Measurements from ENCODE around the gene RAPGEF4. TPM values are rescaled to one million over a fixed set of nuclear protein-coding genes. Genes with fewer than 3 reads are reported as not detected.
A peak's percentile ranks its signal among the peaks of the same experiment; 100 is the strongest.

RAPGEF4 gene
- total and polyA plus RNA-seq, 2 of the 13 experiments (the other 11 are each of a cell fraction or from before 2014, with no cell fraction given) = 0.78 to 0.91 TPM

GRCh38 chr2:173075781-173076580 lies 340.3 kb downstream of the RAPGEF4 start, which contains the start of gene MAP3K20 (continued):
- TF ChIP-seq ZBTB44 (CRISPR knock-in tag; IDR thresholded peaks at IDR 0.05) (no peak), ZNF644 (CRISPR knock-in tag; IDR thresholded peaks at IDR 0.05; ENCODE audit: low read depth) (no peak), ERF (CRISPR knock-in tag; IDR thresholded peaks at IDR 0.05) (no peak; the same call in 1 of the 2 replicates), TRIM22 (IDR thresholded peaks at IDR 0.05) (no peak), FOXA1 (IDR thresholded peaks at IDR 0.05) (no peak), FOXA1 (CRISPR knock-in tag; IDR thresholded peaks at IDR 0.05) (no peak), PRDM4 (CRISPR knock-in tag; IDR thresholded peaks at IDR 0.05; ENCODE audit: borderline replicate concordance) (no peak), POLR2A (IDR thresholded peaks at IDR 0.05; ENCODE audit: insufficient read depth in 1 of 2, low read depth in 2 of 2, low read length in 2 of 2) (peak; percentile 30 to 62; a peak in 3 of 4 replicates), YY1 (IDR thresholded peaks at IDR 0.05; ENCODE audit: insufficient read depth, insufficient replicate concordance, low read depth, low read length) (peak; percentile 60), MTA1 (CRISPR knock-in tag; IDR thresholded peaks at IDR 0.05; ENCODE audit: borderline replicate concordance) (peak; percentile 70; the same call in 1 of the 2 replicates), ZNF850 (CRISPR knock-in tag; conservative IDR thresholded peaks at IDR 0.05) (no peak), GTF2F1 (IDR thresholded peaks at IDR 0.05; ENCODE audit: low read length) (no peak), ZFP82 (CRISPR knock-in tag; IDR thresholded peaks at IDR 0.05; ENCODE audit: borderline replicate concordance) (no peak), HBP1 (CRISPR knock-in tag; IDR thresholded peaks at IDR 0.05; ENCODE audit: low read depth) (no peak), KDM3A (CRISPR knock-in tag; IDR thresholded peaks at IDR 0.05; ENCODE audit: low read depth) (no peak), JUNB (CRISPR knock-in tag; IDR thresholded peaks at IDR 0.05; ENCODE audit: borderline replicate concordance) (no peak), ARID3A (IDR thresholded peaks at IDR 0.05; ENCODE audit: low read depth, low read length) (no peak), PRMT3 (CRISPR knock-in tag; IDR thresholded peaks at IDR 0.05; ENCODE audit: borderline replicate concordance, low read depth) (peak; percentile 74; the same call in 1 of the 2 replicates), REL (CRISPR knock-in tag; conservative IDR thresholded peaks at IDR 0.05) (no peak), ZNF513 (CRISPR knock-in tag; conservative IDR thresholded peaks at IDR 0.05) (0 out of 2 replicates have a peak, but pooled peaks have one; percentile 5)

Measured in HepG2 (cell line).